ENCODE measurements around the gene TBX1. TPM values are rescaled to one million over a fixed set of nuclear protein-coding genes. Genes with fewer than 3 reads are reported as not detected.

The TBX1 gene
- polyA plus RNA-seq, 1 donor from 2014 or later, result not detected

DNA sequence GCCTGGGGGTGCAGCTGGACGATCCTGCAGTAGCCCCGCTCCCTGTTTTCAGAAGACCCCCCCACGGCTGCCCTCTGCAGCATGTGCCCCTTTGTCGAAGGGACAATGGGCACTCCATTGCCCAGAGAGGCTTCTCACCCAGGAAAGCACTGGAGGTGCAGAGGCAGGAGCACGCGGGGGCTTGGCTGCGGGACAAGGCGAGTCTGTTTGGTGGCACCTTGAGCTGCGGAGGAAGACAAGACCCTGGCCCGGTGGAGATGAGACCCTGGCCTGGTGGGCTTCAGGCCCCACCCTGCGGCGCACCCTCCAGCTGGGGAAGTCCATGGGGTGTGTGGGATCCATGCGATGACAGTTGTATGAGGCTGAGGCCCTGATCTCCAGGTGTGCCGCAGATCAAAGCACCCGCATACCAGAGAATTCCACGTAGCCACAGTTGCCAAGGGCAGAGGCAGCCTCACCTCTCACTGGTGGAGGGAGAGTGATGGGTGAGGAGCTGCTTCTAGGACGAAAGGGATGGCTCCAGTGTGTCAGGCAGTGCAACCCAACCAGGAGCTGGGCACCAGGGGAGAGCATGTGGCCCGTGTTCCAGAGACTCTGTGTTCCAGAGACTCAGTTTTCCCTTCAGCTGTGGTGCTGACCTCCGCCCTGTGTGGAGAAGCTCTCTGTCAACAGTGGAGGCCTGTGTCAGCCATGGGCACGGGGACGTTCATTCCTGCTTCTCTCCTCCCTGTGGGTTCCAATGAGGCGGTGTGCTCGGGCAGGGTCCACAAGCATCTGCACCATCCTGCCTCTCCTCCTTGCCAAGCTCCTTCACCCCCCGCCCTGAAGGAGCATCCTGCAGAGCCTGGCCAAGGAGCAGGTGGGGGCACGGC lies 10.0 kb downstream of the TBX1 start:
- TF ChIP-seq RAD21 (conservative IDR thresholded peaks at IDR 0.05) (no peak), POLR2AphosphoS5 (IDR thresholded peaks at IDR 0.05) (no peak), MXI1 (conservative IDR thresholded peaks at IDR 0.05; ENCODE audit: poor library complexity, severe bottlenecking) (no peak), SMC3 (conservative IDR thresholded peaks at IDR 0.05; ENCODE audit: poor library complexity) (no peak), CTCF (IDR thresholded peaks at IDR 0.05; ENCODE audit: poor library complexity, severe bottlenecking) (no peak), TAF1 (IDR thresholded peaks at IDR 0.05; ENCODE audit: low read depth) (no peak), EP300 (conservative IDR thresholded peaks at IDR 0.05; ENCODE audit: poor library complexity, severe bottlenecking) (no peak), EZH2 (IDR thresholded peaks at IDR 0.05; ENCODE audit: borderline replicate concordance, insufficient read depth, low read length, poor library complexity, severe bottlenecking) (no peak)
- TF ChIP-seq, protein P1, sequence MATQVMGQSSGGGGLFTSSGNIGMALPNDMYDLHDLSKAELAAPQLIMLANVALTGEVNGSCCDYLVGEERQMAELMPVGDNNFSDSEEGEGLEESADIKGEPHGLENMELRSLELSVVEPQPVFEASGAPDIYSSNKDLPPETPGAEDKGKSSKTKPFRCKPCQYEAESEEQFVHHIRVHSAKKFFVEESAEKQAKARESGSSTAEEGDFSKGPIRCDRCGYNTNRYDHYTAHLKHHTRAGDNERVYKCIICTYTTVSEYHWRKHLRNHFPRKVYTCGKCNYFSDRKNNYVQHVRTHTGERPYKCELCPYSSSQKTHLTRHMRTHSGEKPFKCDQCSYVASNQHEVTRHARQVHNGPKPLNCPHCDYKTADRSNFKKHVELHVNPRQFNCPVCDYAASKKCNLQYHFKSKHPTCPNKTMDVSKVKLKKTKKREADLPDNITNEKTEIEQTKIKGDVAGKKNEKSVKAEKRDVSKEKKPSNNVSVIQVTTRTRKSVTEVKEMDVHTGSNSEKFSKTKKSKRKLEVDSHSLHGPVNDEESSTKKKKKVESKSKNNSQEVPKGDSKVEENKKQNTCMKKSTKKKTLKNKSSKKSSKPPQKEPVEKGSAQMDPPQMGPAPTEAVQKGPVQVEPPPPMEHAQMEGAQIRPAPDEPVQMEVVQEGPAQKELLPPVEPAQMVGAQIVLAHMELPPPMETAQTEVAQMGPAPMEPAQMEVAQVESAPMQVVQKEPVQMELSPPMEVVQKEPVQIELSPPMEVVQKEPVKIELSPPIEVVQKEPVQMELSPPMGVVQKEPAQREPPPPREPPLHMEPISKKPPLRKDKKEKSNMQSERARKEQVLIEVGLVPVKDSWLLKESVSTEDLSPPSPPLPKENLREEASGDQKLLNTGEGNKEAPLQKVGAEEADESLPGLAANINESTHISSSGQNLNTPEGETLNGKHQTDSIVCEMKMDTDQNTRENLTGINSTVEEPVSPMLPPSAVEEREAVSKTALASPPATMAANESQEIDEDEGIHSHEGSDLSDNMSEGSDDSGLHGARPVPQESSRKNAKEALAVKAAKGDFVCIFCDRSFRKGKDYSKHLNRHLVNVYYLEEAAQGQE (IDR thresholded peaks at IDR 0.05; ENCODE audit: borderline replicate concordance), result no peak
- H3K27me3 ChIP-seq (ENCODE audit: insufficient read depth, low read depth, low read length), result peaks cover 58% of the 10 kb centered on the region

GRCh38 chr22:19772422-19772672 lies 11.8 kb downstream of the TBX1 start:
- H2AFZ ChIP-seq (ENCODE audit: low read depth, low read length), result no peak overlapping the region
- H3K27ac ChIP-seq (ENCODE audit: low read length), result no peak overlapping the region
- H4K20me1 ChIP-seq (ENCODE audit: insufficient read depth), result no peaks in the 10 kb centered on the region
- no peaks in the 10 kb centered on the region for H3K79me2 ChIP-seq (replicated peaks; ENCODE audit: insufficient read depth, low read length)
- TF ChIP-seq TAF1 (IDR thresholded peaks at IDR 0.05; ENCODE audit: low read depth), result no peak
- H3K4me3 ChIP-seq (ENCODE audit: low read length), result no peak overlapping the region
- no peaks in the 10 kb centered on the region for H3F3A ChIP-seq (ENCODE audit: insufficient read depth, low read length, poor library complexity, severe bottlenecking)
- H3K4me2 ChIP-seq (ENCODE audit: low read length), result no peak overlapping the region
- H3K9ac ChIP-seq (ENCODE audit: low read length), result no peak overlapping the region
- H3K9me3 ChIP-seq (ENCODE audit: low read length), result no peaks in the 10 kb centered on the region
- H3K27me3 ChIP-seq (ENCODE audit: insufficient read depth, low read depth, low read length), result peaks cover 42% of the 10 kb centered on the region
- no peaks in the 10 kb centered on the region for H3K36me3 ChIP-seq (ENCODE audit: insufficient read depth, low read length)
- H3K9me2 ChIP-seq (ENCODE audit: insufficient read depth, low read length), result no peaks in the 10 kb centered on the region

More for the DNA sequence above, 10.0 kb downstream of the TBX1 start:
- no peak overlapping the region for H3K4me3 ChIP-seq (ENCODE audit: low read length)
- no peaks in the 10 kb centered on the region for H3K9me2 ChIP-seq (ENCODE audit: insufficient read depth, low read length)
- H3K79me2 ChIP-seq (replicated peaks; ENCODE audit: insufficient read depth, low read length), result no peaks in the 10 kb centered on the region
- no peak overlapping the region for H3K9ac ChIP-seq (ENCODE audit: low read length)
- no peaks in the 10 kb centered on the region for H4K20me1 ChIP-seq (ENCODE audit: insufficient read depth)
- no peak overlapping the region for H3K4me2 ChIP-seq (ENCODE audit: low read length)
- H2AFZ ChIP-seq (ENCODE audit: low read depth, low read length), result no peak overlapping the region
- H3K27ac ChIP-seq (ENCODE audit: low read length), result no peak overlapping the region
- no peaks in the 10 kb centered on the region for H3K36me3 ChIP-seq (ENCODE audit: insufficient read depth, low read length)
- H3K9me3 ChIP-seq (ENCODE audit: low read length), result no peaks in the 10 kb centered on the region
- H3F3A ChIP-seq (ENCODE audit: insufficient read depth, low read length, poor library complexity, severe bottlenecking), result no peaks in the 10 kb centered on the region

Data from neural cell (in vitro differentiated cells).